K562 (cell line): ENCODE data around the gene CEP76. TPM values are rescaled to one million over a fixed set of nuclear protein-coding genes. Genes with fewer than 3 reads are reported as not detected.
A peak's percentile ranks its signal among the peaks of the same experiment; 100 is the strongest.

Source experiments
- ATAC-seq: fragments of 200-7000 bp; cut with Tn5 transposase; 3 replicates; pipeline ENCODE4 v1.9.1; 2020; ENCODE audit warnings: moderate library complexity
- BruUV-seq: library from RNA; stranded (reverse); fragments of 400-500 nt; replicated peaks from 2 replicates; lab custom pipeline; 2021; lab: Mats Ljungman, UMichigan
- CTCF ChIA-PET: fragments of 300-600 bp; formaldehyde crosslinking; extraction: SDS; loops from one replicate; lab custom pipeline; 2021; ENCODE audit warnings: low intra/inter-chr PET ratio; lab: Yijun Ruan, JAX
- POLR2A ChIA-PET: fragments of 300-600, 350-650 bp; sonication (Branson Sonifier 250); formaldehyde crosslinking; extraction: SDS; loops from one replicate; lab custom pipeline; 2021; ENCODE audit warnings: antibody characterized with exemption, inconsistent platforms; lab: Yijun Ruan, JAX
- DNase-seq, 4 experiments: peaks; one replicate each; pipeline versions ENCODE4 v3.0.0 to v3.0.0-alpha.2; 2011 to 2018; ENCODE audit warnings: low spot score in 3 of 4, mixed read lengths in 3 of 4; ENCODE audit errors: extremely low read depth in 1 of 4
- FAIRE-seq: peaks from 2 replicates; lab custom pipeline; 2011; peaks lifted over from hg19 to GRCh38; lab: Jason Lieb, UNC
- H2AFZ ChIP-seq: 2 replicates; pipeline ENCODE4 v1.6.0; 2011; ENCODE audit warnings: low read depth, low read length, control low read depth, inconsistent platforms
- H3K27ac ChIP-seq: fragments of 200-600 bp; 3 replicates; pipeline ENCODE4 v1.8.0; 2011; ENCODE audit warnings: low read depth, mild to moderate bottlenecking, control low read depth, inconsistent platforms, low read length, moderate library complexity, mixed read lengths; ENCODE audit errors: extremely low read depth
- H3K27me3 ChIP-seq, 2 experiments: fragments of 300-600 bp in 1 of 2; 2 replicates in 1 of 2; 3 replicates in 1 of 2; pipeline versions ENCODE4 v1.6.0 to v1.8.0; 2011; ENCODE audit warnings: inconsistent platforms in 2 of 2, low read length in 2 of 2, mild to moderate bottlenecking in 1 of 2, mixed read lengths in 1 of 2, moderate library complexity in 1 of 2; ENCODE audit not compliant: control insufficient read depth in 2 of 2, insufficient read depth in 2 of 2
- H3K36me3 ChIP-seq: fragments of 300-600 bp; 3 replicates; pipeline ENCODE4 v1.8.0; 2011; ENCODE audit warnings: mild to moderate bottlenecking, low read length, inconsistent platforms; ENCODE audit not compliant: control insufficient read depth, insufficient read depth
- H3K4me1 ChIP-seq, 2 experiments: fragments of 200-600 bp in 1 of 2; replicated peaks in 1 of 2; 2 replicates in 1 of 2; 3 replicates in 1 of 2; pipeline versions ENCODE4 v1.5.1 to v1.8.0; 2011; ENCODE audit warnings: inconsistent platforms in 2 of 2, low read length in 2 of 2, mild to moderate bottlenecking in 1 of 2, mixed read lengths in 1 of 2, moderate library complexity in 1 of 2; ENCODE audit not compliant: control insufficient read depth in 2 of 2, insufficient read depth in 2 of 2
- H3K4me2 ChIP-seq: 2 replicates; pipeline ENCODE4 v1.6.1; 2011; ENCODE audit warnings: low read length, control low read depth, inconsistent platforms, mixed read lengths; ENCODE audit not compliant: insufficient read depth
- H3K4me3 ChIP-seq: fragments of 200-600 bp; sonication (generic), shearing (Covaris generic); 2 replicates; pipeline ENCODE4 v1.5.1; 2016; ENCODE audit warnings: control low read depth, inconsistent platforms
- H3K79me2 ChIP-seq: fragments of 200-600 bp; 3 replicates; pipeline ENCODE4 v1.8.0; 2011; ENCODE audit warnings: low read length, inconsistent platforms; ENCODE audit not compliant: control insufficient read depth, insufficient read depth
- H3K9ac ChIP-seq, 2 experiments: 2 replicates each; pipeline versions ENCODE4 v1.6.0 to v1.6.1; 2011; ENCODE audit warnings: low read depth in 2 of 2, low read length in 2 of 2, control low read depth in 1 of 2, inconsistent platforms in 1 of 2, mild to moderate bottlenecking in 1 of 2, mixed read lengths in 1 of 2; ENCODE audit not compliant: insufficient read depth in 1 of 2
- H3K9me1 ChIP-seq: one replicate; pipeline ENCODE4 v1.6.0; 2011; ENCODE audit warnings: inconsistent platforms, mild to moderate bottlenecking, low read length, moderate library complexity; ENCODE audit not compliant: control insufficient read depth, insufficient read depth
- H3K9me3 ChIP-seq: replicated peaks from 2 replicates; pipeline ENCODE4 v1.5.1; 2011; ENCODE audit warnings: low read depth, low read length, inconsistent platforms; ENCODE audit not compliant: control insufficient read depth, insufficient read depth
- H4K20me1 ChIP-seq: replicated peaks from 2 replicates; pipeline ENCODE4 v1.6.1; 2011; ENCODE audit warnings: low read length, inconsistent platforms, mixed read lengths; ENCODE audit not compliant: control insufficient read depth, insufficient read depth
- CTCF ChIP-seq, 3 experiments: IDR thresholded peaks in 2 of 3; conservative IDR thresholded peaks in 1 of 3; 2 replicates each; pipeline ENCODE4 v1.5.1; 2011 to 2012; ENCODE audit warnings: low read length in 3 of 3, mild to moderate bottlenecking in 3 of 3, control low read depth in 2 of 3, improper control_type of control experiment in 1 of 3, inconsistent platforms in 1 of 3, low read depth in 1 of 3, mixed read lengths in 1 of 3, moderate library complexity in 1 of 3; ENCODE audit not compliant: insufficient read depth in 2 of 3
- GTF2F1 ChIP-seq: IDR thresholded peaks from 2 replicates; pipeline ENCODE4 v1.6.1; 2011; ENCODE audit warnings: low read depth, low read length, improper control_type of control experiment
- POLR2A ChIP-seq: fragments of 450-650 bp; conservative IDR thresholded peaks from 2 replicates; pipeline ENCODE4 v1.6.1; 2016
- WGBS: fragments of 100-300 bp; shearing (Covaris generic); methylation state at CpG from one replicate; pipeline ENCODE4 v1.1.6; 2016; ENCODE audit warnings: low coverage, mixed read lengths; ENCODE audit not compliant: insufficient coverage; ENCODE audit errors: missing lambda C conversion rate; 5-methylcytosine and 5-hydroxymethylcytosine counted together
- in situ Hi-C: fragments of 300-500 bp; cut with MboI; formaldehyde crosslinking; loops from 4 replicates; pipeline ENCODE4 v1.15.0; 2018; ENCODE audit warnings: inconsistent platforms, mixed read lengths
- intact Hi-C: fragments of 100-400 bp; cut with micrococcal nuclease; formaldehyde crosslinking; loops from 2 replicates; pipeline ENCODE4 v1.14.2; 2022
- polyA plus RNA-seq, 8 experiments: library from polyadenylated mRNA; depleted of rRNA in 4 of 8; stranded (reverse) in 5 of 8; unstranded in 3 of 8; fragments of >200 nt; fragmentation: Nextera tagmentation in 2 of 8; fragmentation: Illumina TruSeq in 1 of 8; extraction: Ambion mirVana in 2 of 8; extraction: Trizol in 1 of 8; gene quantifications; 2 replicates each; pipeline versions ENCODE4 v1.2.1 to v1.2.3, GENCODE V29; 2011 to 2014; ENCODE audit warnings: inconsistent platforms in 1 of 8, missing spikeins in 1 of 8
- total RNA-seq, 7 experiments: library from RNA; depleted of rRNA in 6 of 7; stranded (reverse); fragments of >200 nt in 6 of 7; fragmentation: Illumina TruSeq in 2 of 7; extraction: Trizol in 2 of 7; gene quantifications; 2 replicates each; pipeline versions ENCODE4 v1.2.1 to v1.2.3, GENCODE V29; 2011 to 2021; ENCODE audit warnings: low replicate concordance in 1 of 7

CEP76 gene
- total and polyA plus RNA-seq, 9 of the 15 experiments (the other 6 are each of a cell fraction or from before 2014, with no cell fraction given): 5.3 to 27.3 (median 19.3) TPM

GRCh38 chr18:12726774-12727550, 24.4 kb upstream of the CEP76 start (continued):
- TF ChIP-seq CTCF (IDR thresholded peaks at IDR 0.05 in 2 of 3, conservative IDR thresholded peaks at IDR 0.05 in 1 of 3; ENCODE audit: insufficient read depth in 2 of 3, low read depth in 1 of 3, low read length in 3 of 3): peak; percentile 81 to 91 (median 84)

- POLR2A ChIA-PET: interaction anchor here (0.9 to 1.0 kb wide), 2 partner anchors 208 to 353 kb away, joined by 3 read pairs; no protein-coding TSS in a partner anchor
- CTCF ChIA-PET: interaction anchor here (0.7 to 3.3 kb wide), 8 partner anchors 21 to 903 kb away, joined by 3 to 49 read pairs (median 6); no protein-coding TSS in a partner anchor
- H3K4me2 ChIP-seq: no peak overlapping the region
- BruUV-seq: no TSS peak
- no peaks in the 10 kb centered on the region for H3K79me2 ChIP-seq
- H3K36me3 ChIP-seq: peaks cover 48% of the 10 kb centered on the region
- no peak overlapping the region for H2AFZ ChIP-seq
- no peaks in the 10 kb centered on the region for H4K20me1 ChIP-seq
- DNase-seq (no peak), FAIRE-seq (no peak), ATAC-seq (peak; percentile 27; the same call in 2 of the 3 replicates)
- H3K9me3 ChIP-seq: no peaks in the 10 kb centered on the region; the same call in 1 of the 2 replicates
- no peak overlapping the region for H3K4me3 ChIP-seq
- in situ Hi-C loops: loop anchor here (5.0 to 10.0 kb wide), 2 partner anchors 211 to 428 kb away; no protein-coding TSS in a partner anchor
- intact Hi-C loops: no loop called here
- no peaks in the 10 kb centered on the region for H3K27me3 ChIP-seq
- no peaks in the 10 kb centered on the region for H3K9me1 ChIP-seq
- no peak overlapping the region for H3K27ac ChIP-seq
- TF ChIP-seq GTF2F1 (no peak), POLR2A (0 out of 2 replicates have a peak, but pooled peaks have one; percentile 40)
- 43% methylated on average over 4 of the region's 4 CpGs for WGBS
- no peaks in the 10 kb centered on the region for H3K4me1 ChIP-seq
- no peak overlapping the region for H3K9ac ChIP-seq
Observed at GRCh38 chr18:12726331-12726730, 23.8 kb upstream of the CEP76 start.
